C4-2B (cell line): ENCODE data around the gene SPATA31D1.

Source experiments
- H3K27ac ChIP-seq: fragments of 450-650 bp; 2 replicates; pipeline ENCODE4 v1.5.1; 2017
- CTCF ChIP-seq: fragments of 450-650 bp; conservative IDR thresholded peaks from 2 replicates; pipeline ENCODE4 v1.5.1; 2017; ENCODE audit warnings: mild to moderate bottlenecking
- ZFX ChIP-seq: fragments of 450-650 bp; IDR thresholded peaks from 2 replicates; pipeline ENCODE4 v1.6.1; 2017

Gene SPATA31D1

GRCh38 chr9:82022121-82022520 is 33.5 kb downstream of the SPATA31D1 start:
- TF ChIP-seq ZFX: no peak
- no peak for TF ChIP-seq CTCF
- H3K27ac ChIP-seq: no peak overlapping the region

- H3K27ac ChIP-seq: no peak overlapping the region
- TF ChIP-seq CTCF (no peak), ZFX (no peak)
Observed at GRCh38 chr9:82024908-82025307, 36.3 kb downstream of the SPATA31D1 start.

GRCh38 chr9:82031538-82032280 is 43.1 kb downstream of the SPATA31D1 start:
- TF ChIP-seq CTCF (no peak), ZFX (no peak)

GRCh38 chr9:82034956-82035731 is 46.6 kb downstream of the SPATA31D1 start:
- no peak for TF ChIP-seq ZFX
- no peak for TF ChIP-seq CTCF
- no peak overlapping the region for H3K27ac ChIP-seq

More at GRCh38 chr9:82031538-82032280, 43.1 kb downstream of the SPATA31D1 start:
- H3K27ac ChIP-seq: peak overlapping the region; percentile 14; the same call in 1 of the 2 replicates

GRCh38 chr9:82036086-82036485 is 47.5 kb downstream of the SPATA31D1 start:
- TF ChIP-seq ZFX (no peak), CTCF (no peak)
- H3K27ac ChIP-seq: no peak overlapping the region

- TF ChIP-seq CTCF: no peak
- no peak for TF ChIP-seq ZFX
Observed at GRCh38 chr9:82037126-82037525, 48.6 kb downstream of the SPATA31D1 start.

GRCh38 chr9:82038897-82039296 is 50.3 kb downstream of the SPATA31D1 start:
- no peak overlapping the region for H3K27ac ChIP-seq
- no peak for TF ChIP-seq ZFX
- no peak for TF ChIP-seq CTCF

More at GRCh38 chr9:82037126-82037525, 48.6 kb downstream of the SPATA31D1 start:
- no peak overlapping the region for H3K27ac ChIP-seq
